Measurements from ENCODE around the gene PDE2A. TPM values are rescaled to one million over a fixed set of nuclear protein-coding genes. Genes with fewer than 3 reads are reported as not detected.

The PDE2A gene
- total and polyA plus RNA-seq, 2 experiments from 2014 or later = 0.60 to 2.2 TPM

- Histone ChIP-seq H3K4me3 (no peak overlapping the region), H3K27ac (no peak overlapping the region), H3K79me2 (no peaks in the 10 kb centered on the region), H3K9me2 (replicated peaks; ENCODE audit: insufficient read depth) (no peaks in the 10 kb centered on the region), H3K4me2 (no peak overlapping the region), H3K36me3 (replicated peaks; ENCODE audit: insufficient read depth, low read depth) (no peaks in the 10 kb centered on the region), H4K20me1 (ENCODE audit: insufficient read depth, poor library complexity, severe bottlenecking) (no peaks in the 10 kb centered on the region), H3K4me1 (ENCODE audit: insufficient read depth) (no peaks in the 10 kb centered on the region), H2AFZ (no peak overlapping the region), H3K9me3 (ENCODE audit: low read depth) (no peaks in the 10 kb centered on the region), H3K27me3 (peaks cover 24% of the 10 kb centered on the region)
- WGBS (ENCODE audit: low lambda C conversion rate, missing lambda C conversion rate) = 69% methylated on average over 3 of the region's 3 CpGs
- no peak for TF ChIP-seq CTCF (IDR thresholded peaks at IDR 0.05; ENCODE audit: poor library complexity)
- no peak for DNase-seq (ENCODE audit: low spot score)
These were observed 76.5 kb downstream of the PDE2A start for GRCh38 chr11:72597721-72598120.

GRCh38 chr11:72595292-72595684, 78.9 kb downstream of the PDE2A start:
- DNase-seq (ENCODE audit: low spot score) = no peak
- Histone ChIP-seq H4K20me1 (ENCODE audit: insufficient read depth, poor library complexity, severe bottlenecking) (no peaks in the 10 kb centered on the region), H3K36me3 (replicated peaks; ENCODE audit: insufficient read depth, low read depth) (no peaks in the 10 kb centered on the region), H3K9me2 (replicated peaks; ENCODE audit: insufficient read depth) (no peaks in the 10 kb centered on the region), H2AFZ (no peak overlapping the region), H3K4me2 (no peak overlapping the region), H3K9me3 (ENCODE audit: low read depth) (no peaks in the 10 kb centered on the region), H3K4me1 (ENCODE audit: insufficient read depth) (peaks cover 3% of the 10 kb centered on the region), H3K4me3 (no peak overlapping the region), H3K79me2 (no peaks in the 10 kb centered on the region), H3K27me3 (peaks cover 48% of the 10 kb centered on the region), H3K27ac (no peak overlapping the region)
- 65% methylated on average over 7 of the region's 9 CpGs for WGBS (ENCODE audit: low lambda C conversion rate, missing lambda C conversion rate)
- TF ChIP-seq EZH2phosphoT487 (IDR thresholded peaks at IDR 0.05; ENCODE audit: low read depth, severe bottlenecking, unreplicated experiment) (no peak), EZH2 (IDR thresholded peaks at IDR 0.05; ENCODE audit: borderline replicate concordance) (no peak), CTCF (IDR thresholded peaks at IDR 0.05; ENCODE audit: poor library complexity) (no peak)

- Histone ChIP-seq H3K79me2 (no peaks in the 10 kb centered on the region), H3K27ac (no peak overlapping the region), H4K20me1 (ENCODE audit: insufficient read depth, poor library complexity, severe bottlenecking) (no peaks in the 10 kb centered on the region), H2AFZ (no peak overlapping the region), H3K36me3 (replicated peaks; ENCODE audit: insufficient read depth, low read depth) (no peaks in the 10 kb centered on the region), H3K9me3 (ENCODE audit: low read depth) (no peaks in the 10 kb centered on the region), H3K27me3 (peaks cover 54% of the 10 kb centered on the region), H3K9me2 (replicated peaks; ENCODE audit: insufficient read depth) (no peaks in the 10 kb centered on the region), H3K4me1 (ENCODE audit: insufficient read depth) (peaks cover 7% of the 10 kb centered on the region), H3K4me2 (no peak overlapping the region), H3K4me3 (no peak overlapping the region)
- no peak for DNase-seq (ENCODE audit: low spot score)
- TF ChIP-seq CTCF (IDR thresholded peaks at IDR 0.05; ENCODE audit: poor library complexity) (no peak), EZH2phosphoT487 (IDR thresholded peaks at IDR 0.05; ENCODE audit: low read depth, severe bottlenecking, unreplicated experiment) (no peak), EZH2 (IDR thresholded peaks at IDR 0.05; ENCODE audit: borderline replicate concordance) (no peak)
- 67% methylated on average over 7 of the region's 8 CpGs for WGBS (ENCODE audit: low lambda C conversion rate, missing lambda C conversion rate)
These were observed 79.5 kb downstream of the PDE2A start for GRCh38 chr11:72594493-72595291.
